GM19025 (cell line): ENCODE results near the gene MYO1D.
"Not testable (repeated sequence)": the region's sequence is repeated elsewhere in the genome, so short reads cannot be mapped to it uniquely, and the experiment has no call there.

Experiments used
- ATAC-seq: cut with Tn5 transposase; IDR thresholded peaks from one replicate; pipeline ENCODE4 v1.9.1; 2021; ENCODE audit warnings: mild to moderate bottlenecking, low read depth, moderate library complexity; ENCODE audit not compliant: unreplicated experiment

MYO1D gene

GRCh38 chr17:32484041-32484461 lies 392.9 kb downstream of the MYO1D start:
- ATAC-seq: no peak

GRCh38 chr17:32483451-32484019 lies 393.4 kb downstream of the MYO1D start:
- ATAC-seq: no peak

GRCh38 chr17:32482568-32483320 lies 394.2 kb downstream of the MYO1D start:
- ATAC-seq: no peak

- ATAC-seq: no peak
Observed at GRCh38 chr17:32481193-32481592, 395.7 kb downstream of the MYO1D start.

- no peak for ATAC-seq
Observed at GRCh38 chr17:32479074-32479617, 397.8 kb downstream of the MYO1D start.

GRCh38 chr17:32477220-32477619 lies 399.7 kb downstream of the MYO1D start:
- ATAC-seq: no peak

GRCh38 chr17:32475258-32475657 lies 401.7 kb downstream of the MYO1D start:
- no peak for ATAC-seq

GRCh38 chr17:32471652-32472051 lies 405.3 kb downstream of the MYO1D start:
- no peak for ATAC-seq

- no peak for ATAC-seq
Observed at GRCh38 chr17:32470405-32471167, 406.3 kb downstream of the MYO1D start.

GRCh38 chr17:32467949-32468348 lies 409.0 kb downstream of the MYO1D start:
- ATAC-seq: no peak

GRCh38 chr17:32464374-32464773 lies 412.6 kb downstream of the MYO1D start:
- no peak for ATAC-seq

GRCh38 chr17:32463304-32463703 lies 413.6 kb downstream of the MYO1D start:
- no peak for ATAC-seq

- no peak for ATAC-seq
Observed at GRCh38 chr17:32461853-32462617, 414.9 kb downstream of the MYO1D start.

- ATAC-seq: no peak
Observed at GRCh38 chr17:32461498-32461852, 415.4 kb downstream of the MYO1D start.

GRCh38 chr17:32460054-32460453 lies 416.9 kb downstream of the MYO1D start:
- no peak for ATAC-seq

GRCh38 chr17:32458371-32458770 lies 418.6 kb downstream of the MYO1D start:
- no peak for ATAC-seq

GRCh38 chr17:32453370-32453769 lies 423.6 kb downstream of the MYO1D start:
- ATAC-seq: no peak

- no peak for ATAC-seq
Observed at GRCh38 chr17:32452281-32452680, 424.6 kb downstream of the MYO1D start.

- no peak for ATAC-seq
Observed at GRCh38 chr17:32451879-32452278, 425.0 kb downstream of the MYO1D start.

GRCh38 chr17:32450379-32450778 lies 426.5 kb downstream of the MYO1D start:
- ATAC-seq: not testable (repeated sequence)

- no peak for ATAC-seq
Observed at GRCh38 chr17:32449963-32450362, 427.0 kb downstream of the MYO1D start.
